ENCODE results near the gene IRF6. TPM values are rescaled to one million over a fixed set of nuclear protein-coding genes. Genes with fewer than 3 reads are reported as not detected.
A peak's percentile ranks its signal among the peaks of the same experiment; 100 is the strongest.

Gene IRF6
- total RNA-seq, 5 donors from 2014 or later (not counting 1 experiment from before 2014, with no cell fraction given) = 0.16 to 2.6 (median 1.0) TPM

DNA sequence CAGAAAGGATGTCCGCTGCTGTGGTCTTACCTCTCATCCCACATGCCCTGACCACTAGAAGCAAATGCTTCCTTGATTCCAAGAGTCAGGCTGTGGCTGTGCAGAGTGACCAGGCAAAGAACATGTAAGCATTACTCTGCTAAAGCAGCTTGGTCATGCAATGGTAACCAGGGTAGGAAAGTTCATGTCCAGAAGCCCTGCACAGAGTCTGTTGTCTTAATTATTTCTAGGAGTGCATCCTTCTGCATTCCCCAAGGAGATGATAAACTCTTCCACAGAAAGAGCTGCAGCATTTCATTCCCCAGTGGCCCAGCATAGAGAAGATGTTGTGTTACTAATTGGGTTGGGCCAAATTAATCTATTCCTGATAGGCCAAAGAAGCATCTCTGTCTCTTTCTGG, 11.7 kb upstream of the IRF6 start:
- Mint-ChIP-seq H3K36me3 (no peaks in the 10 kb centered on the region), H3K27me3 (peaks cover 18 to 27% of the 10 kb centered on the region in 2 donors), H3K9me3 (peaks cover 0 to 3% (median 0%) of the 10 kb centered on the region in 3 donors), H3K27ac (no peak overlapping the region), H3K4me3 (no peak overlapping the region), H3K4me1 (peaks cover 2 to 13% (median 6%) of the 10 kb centered on the region in 3 donors)
- Histone ChIP-seq H3K27ac (ENCODE audit: low read length) (no peak overlapping the region), H3K4me3 (ENCODE audit: control insufficient read depth in 1 of 2, extremely low read depth in 1 of 2, low read length in 1 of 2) (no peak overlapping the region), H3K9me3 (no peaks in the 10 kb centered on the region), H3K36me3 (ENCODE audit: control insufficient read depth in 2 of 2, extremely low read depth in 1 of 2, insufficient read depth in 1 of 2, low read length in 1 of 2) (no peaks in the 10 kb centered on the region), H3K4me1 (ENCODE audit: control insufficient read depth in 1 of 2, extremely low read depth in 1 of 2, insufficient read depth in 2 of 2, low read length in 2 of 2) (peaks cover 0 to 4% of the 10 kb centered on the region in 2 experiments), H3K27me3 (replicated peaks in 1 of 2; ENCODE audit: control insufficient read depth in 2 of 2, extremely low read depth in 1 of 2, insufficient read depth in 2 of 2, low read length in 1 of 2) (peaks cover 0 to 13% of the 10 kb centered on the region in 2 experiments)
- no peak for DNase-seq
- ChIA-PET POLR2A (no interaction called here), CTCF (no interaction called here)
- ATAC-seq (replicated peaks in 1 of 4) = no peak
- WGBS (ENCODE audit: insufficient coverage) = 100% methylated on average over 1 of the region's 1 CpG

DNA sequence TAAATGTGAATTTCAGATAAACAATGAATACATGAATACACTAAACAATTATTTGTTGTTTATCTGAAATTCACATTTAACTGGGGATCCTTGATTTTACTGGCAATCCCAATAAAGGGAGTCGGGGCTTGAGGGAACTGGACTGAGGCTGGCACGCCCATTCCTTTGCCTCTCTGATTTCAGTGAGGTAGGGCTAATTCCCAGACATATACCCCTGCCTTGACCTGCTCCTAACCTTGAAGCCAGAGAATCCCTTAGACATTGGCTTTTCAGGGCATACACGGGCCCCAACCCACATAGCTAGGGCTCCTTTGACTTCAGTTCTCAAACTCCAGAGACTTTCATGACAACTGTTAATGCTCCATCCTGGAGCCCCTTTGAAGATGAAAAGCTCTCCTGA, 11.0 kb upstream of the IRF6 start:
- 80% methylated on average over 1 of the region's 3 CpGs for WGBS (ENCODE audit: insufficient coverage)
- peaks cover 0 to 7% of the 10 kb centered on the region in 2 experiments for H3K27me3 ChIP-seq (replicated peaks in 1 of 2; ENCODE audit: control insufficient read depth in 2 of 2, extremely low read depth in 1 of 2, insufficient read depth in 2 of 2, low read length in 1 of 2)
- ChIA-PET POLR2A (no interaction called here), CTCF (no interaction called here)
- no peak overlapping the region for H3K4me3 Mint-ChIP-seq
- DNase-seq = no peak
- no peaks in the 10 kb centered on the region for H3K36me3 ChIP-seq (ENCODE audit: control insufficient read depth in 2 of 2, extremely low read depth in 1 of 2, insufficient read depth in 1 of 2, low read length in 1 of 2)
- H3K4me1 Mint-ChIP-seq = peaks cover 0 to 12% (median 6%) of the 10 kb centered on the region in 3 donors
- no peak overlapping the region for H3K27ac Mint-ChIP-seq
- H3K27ac ChIP-seq (ENCODE audit: low read length) = no peak overlapping the region
- no peaks in the 10 kb centered on the region for H3K9me3 ChIP-seq
- H3K4me3 ChIP-seq (ENCODE audit: control insufficient read depth in 1 of 2, extremely low read depth in 1 of 2, low read length in 1 of 2) = no peak overlapping the region
- H3K4me1 ChIP-seq (ENCODE audit: control insufficient read depth in 1 of 2, extremely low read depth in 1 of 2, insufficient read depth in 2 of 2, low read length in 2 of 2) = peaks cover 0 to 4% of the 10 kb centered on the region in 2 experiments
- H3K36me3 Mint-ChIP-seq = no peaks in the 10 kb centered on the region
- H3K9me3 Mint-ChIP-seq = peaks cover 0 to 3% (median 0%) of the 10 kb centered on the region in 3 donors
- no peak for ATAC-seq (replicated peaks in 1 of 4)
- peaks cover 16 to 24% of the 10 kb centered on the region in 2 donors for H3K27me3 Mint-ChIP-seq

GRCh38 chr1:209815931-209816341, 10.0 kb upstream of the IRF6 start:
- peaks cover 10 to 16% of the 10 kb centered on the region in 2 donors for H3K27me3 Mint-ChIP-seq
- H3K36me3 Mint-ChIP-seq = no peaks in the 10 kb centered on the region
- POLR2A ChIA-PET = interaction anchor here in 1 of 2 donors (0.6 kb wide), 1 partner anchor 70 kb away, joined by 3 read pairs; no protein-coding TSS in a partner anchor

DNA sequence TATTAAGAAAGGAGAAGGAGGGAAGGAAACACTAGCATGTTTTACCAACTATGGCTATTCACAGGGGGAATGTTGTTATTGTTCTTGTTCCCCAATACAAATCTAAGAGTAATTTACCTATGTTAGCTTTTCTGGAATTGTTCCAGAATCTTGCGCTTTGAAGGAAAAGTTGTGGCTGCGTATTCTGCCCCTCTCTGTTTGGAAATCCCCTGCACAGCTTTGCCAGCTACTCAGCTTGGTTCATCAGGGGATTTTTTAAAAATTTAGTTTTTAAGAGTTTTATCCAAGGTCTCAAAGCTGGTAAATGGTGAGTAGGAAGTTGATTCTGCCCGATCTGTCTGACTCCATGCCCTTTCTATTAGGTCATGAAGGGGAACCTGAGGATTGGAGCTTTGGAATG, 9.5 kb upstream of the IRF6 start:
- ATAC-seq (replicated peaks in 1 of 4) (peak in 1 of 4 experiments; percentile 65), DNase-seq (peak in 1 of 35 experiments; percentile 54)
- Mint-ChIP-seq H3K36me3 (no peaks in the 10 kb centered on the region), H3K27ac (no peak overlapping the region), H3K9me3 (peaks cover 0 to 3% (median 0%) of the 10 kb centered on the region in 3 donors), H3K4me3 (no peak overlapping the region), H3K4me1 (peaks cover 0 to 12% (median 6%) of the 10 kb centered on the region in 3 donors), H3K27me3 (peaks cover 6 to 12% of the 10 kb centered on the region in 2 donors)
- WGBS (ENCODE audit: insufficient coverage) = 81% methylated on average over 2 of the region's 3 CpGs
- no peak overlapping the region for H3K27ac ChIP-seq (ENCODE audit: low read length)
- no peaks in the 10 kb centered on the region for H3K9me3 ChIP-seq
- no peaks in the 10 kb centered on the region for H3K36me3 ChIP-seq (ENCODE audit: control insufficient read depth in 2 of 2, extremely low read depth in 1 of 2, insufficient read depth in 1 of 2, low read length in 1 of 2)
- H3K4me1 ChIP-seq (ENCODE audit: control insufficient read depth in 1 of 2, extremely low read depth in 1 of 2, insufficient read depth in 2 of 2, low read length in 2 of 2) = peaks cover 0 to 4% of the 10 kb centered on the region in 2 experiments
- CTCF ChIA-PET = interaction anchor here (1.0 to 1.7 kb wide), 3 partner anchors 9 to 47 kb away, joined by 3 to 7 read pairs (median 5); partner anchors contain the start of gene UTP25 (in 1 of the 2)
- H3K4me3 ChIP-seq (ENCODE audit: control insufficient read depth in 1 of 2, extremely low read depth in 1 of 2, low read length in 1 of 2) = no peak overlapping the region
- no peaks in the 10 kb centered on the region for H3K27me3 ChIP-seq (replicated peaks in 1 of 2; ENCODE audit: control insufficient read depth in 2 of 2, extremely low read depth in 1 of 2, insufficient read depth in 2 of 2, low read length in 1 of 2)
- POLR2A ChIA-PET = interaction anchor here in 1 of 2 donors (0.6 kb wide), 1 partner anchor 70 kb away, joined by 3 read pairs; no protein-coding TSS in a partner anchor

More at GRCh38 chr1:209815931-209816341, 10.0 kb upstream of the IRF6 start:
- DNase-seq = no peak
- no peaks in the 10 kb centered on the region for H3K27me3 ChIP-seq (replicated peaks in 1 of 2; ENCODE audit: control insufficient read depth in 2 of 2, extremely low read depth in 1 of 2, insufficient read depth in 2 of 2, low read length in 1 of 2)
- no peaks in the 10 kb centered on the region for H3K9me3 ChIP-seq
- WGBS (ENCODE audit: insufficient coverage) = 86% methylated on average over 5 of the region's 6 CpGs
- H3K4me1 ChIP-seq (ENCODE audit: control insufficient read depth in 1 of 2, extremely low read depth in 1 of 2, insufficient read depth in 2 of 2, low read length in 2 of 2) = peaks cover 0 to 4% of the 10 kb centered on the region in 2 experiments
- no peak overlapping the region for H3K4me3 Mint-ChIP-seq
- no peak for ATAC-seq (replicated peaks in 1 of 4)
- peaks cover 0 to 12% (median 6%) of the 10 kb centered on the region in 3 donors for H3K4me1 Mint-ChIP-seq
- peaks cover 0 to 3% (median 0%) of the 10 kb centered on the region in 3 donors for H3K9me3 Mint-ChIP-seq
- H3K4me3 ChIP-seq (ENCODE audit: control insufficient read depth in 1 of 2, extremely low read depth in 1 of 2, low read length in 1 of 2) = no peak overlapping the region
- H3K27ac Mint-ChIP-seq = no peak overlapping the region
- no peaks in the 10 kb centered on the region for H3K36me3 ChIP-seq (ENCODE audit: control insufficient read depth in 2 of 2, extremely low read depth in 1 of 2, insufficient read depth in 1 of 2, low read length in 1 of 2)
- CTCF ChIA-PET = interaction anchor here (1.0 to 1.7 kb wide), 3 partner anchors 9 to 47 kb away, joined by 3 to 7 read pairs (median 5); partner anchors contain the start of gene UTP25 (in 1 of the 2)
- H3K27ac ChIP-seq (ENCODE audit: low read length) = no peak overlapping the region

DNA sequence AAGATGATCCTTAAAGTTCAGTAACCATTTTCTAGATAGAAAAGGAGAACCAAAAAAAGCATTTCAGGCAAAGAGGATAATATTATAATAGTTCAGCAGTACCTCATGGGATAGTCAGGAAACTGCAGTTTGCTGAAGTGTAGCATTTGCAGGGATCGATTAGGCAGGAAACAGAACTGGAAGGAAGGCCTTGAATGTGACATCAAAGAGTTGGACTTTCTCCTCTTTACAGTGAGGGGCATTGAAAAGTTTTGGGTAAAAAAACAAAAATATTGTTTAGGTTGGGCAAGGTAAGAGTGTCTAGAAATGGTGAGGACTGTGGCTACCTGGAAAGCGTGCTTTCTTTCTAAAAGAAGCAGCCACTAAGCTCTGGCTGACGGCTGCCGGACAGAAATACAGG, 8.0 kb upstream of the IRF6 start:
- Histone ChIP-seq H3K4me3 (ENCODE audit: control insufficient read depth in 1 of 2, extremely low read depth in 1 of 2, low read length in 1 of 2) (no peak overlapping the region), H3K27me3 (replicated peaks in 1 of 2; ENCODE audit: control insufficient read depth in 2 of 2, extremely low read depth in 1 of 2, insufficient read depth in 2 of 2, low read length in 1 of 2) (no peaks in the 10 kb centered on the region), H3K9me3 (no peaks in the 10 kb centered on the region), H3K4me1 (ENCODE audit: control insufficient read depth in 1 of 2, extremely low read depth in 1 of 2, insufficient read depth in 2 of 2, low read length in 2 of 2) (peaks cover 0 to 4% of the 10 kb centered on the region in 2 experiments), H3K36me3 (ENCODE audit: control insufficient read depth in 2 of 2, extremely low read depth in 1 of 2, insufficient read depth in 1 of 2, low read length in 1 of 2) (no peaks in the 10 kb centered on the region), H3K27ac (ENCODE audit: low read length) (no peak overlapping the region)
- ChIA-PET POLR2A (no interaction called here), CTCF (interaction anchor here in 1 of 2 donors (1.7 kb wide), 1 partner anchor 11 kb away, joined by 7 read pairs; no protein-coding TSS in a partner anchor)
- DNase-seq = no peak
- ATAC-seq (replicated peaks in 1 of 4) = no peak
- Mint-ChIP-seq H3K4me1 (peaks cover 0 to 12% (median 6%) of the 10 kb centered on the region in 3 donors), H3K4me3 (no peak overlapping the region), H3K27ac (no peak overlapping the region), H3K9me3 (peaks cover 0 to 3% (median 0%) of the 10 kb centered on the region in 3 donors), H3K36me3 (no peaks in the 10 kb centered on the region), H3K27me3 (peaks cover 5 to 7% of the 10 kb centered on the region in 2 donors)
- 71% methylated on average over 1 of the region's 4 CpGs for WGBS (ENCODE audit: insufficient coverage)

DNA sequence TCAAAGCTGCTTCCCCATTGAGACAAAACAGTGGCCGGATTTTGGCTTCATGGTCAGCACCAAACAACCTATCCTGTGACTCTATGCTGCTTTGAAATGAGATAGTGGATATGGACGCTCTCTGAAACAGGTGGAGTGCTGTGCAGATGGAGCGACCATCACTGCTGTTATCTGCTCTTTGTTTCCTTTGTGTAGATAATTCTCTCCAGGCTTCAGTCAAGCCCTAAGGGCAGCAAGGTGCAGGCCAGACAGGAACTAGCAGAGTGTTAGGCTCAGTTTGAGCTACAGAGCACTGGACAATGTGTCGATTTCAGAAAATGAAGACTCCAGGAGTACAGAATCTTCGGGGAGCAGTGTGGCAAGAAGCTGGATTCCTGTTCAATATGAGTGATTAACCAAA, 4.8 kb upstream of the IRF6 start:
- Mint-ChIP-seq H3K27ac (no peak overlapping the region), H3K4me1 (peaks cover 6 to 15% (median 12%) of the 10 kb centered on the region in 3 donors), H3K9me3 (peaks cover 0 to 3% (median 0%) of the 10 kb centered on the region in 3 donors), H3K27me3 (no peaks in the 10 kb centered on the region), H3K4me3 (no peak overlapping the region), H3K36me3 (no peaks in the 10 kb centered on the region)
- H3K27me3 ChIP-seq (replicated peaks in 1 of 2; ENCODE audit: control insufficient read depth in 2 of 2, extremely low read depth in 1 of 2, insufficient read depth in 2 of 2, low read length in 1 of 2) = peaks cover 0 to 9% of the 10 kb centered on the region in 2 experiments
- H3K4me1 ChIP-seq (ENCODE audit: control insufficient read depth in 1 of 2, extremely low read depth in 1 of 2, insufficient read depth in 2 of 2, low read length in 2 of 2) = peaks cover 2 to 7% of the 10 kb centered on the region in 2 experiments
- ATAC-seq (replicated peaks in 1 of 4) (no peak), DNase-seq (no peak)
- 85% methylated on average over 2 of the region's 5 CpGs for WGBS (ENCODE audit: insufficient coverage)
- ChIA-PET POLR2A (no interaction called here), CTCF (interaction anchor here (0.7 to 1.8 kb wide), 3 partner anchors 10 to 17 kb away, joined by 3 to 11 read pairs (median 9); partner anchors contain the start of gene UTP25 (in 1 of the 2))
- H3K36me3 ChIP-seq (ENCODE audit: control insufficient read depth in 2 of 2, extremely low read depth in 1 of 2, insufficient read depth in 1 of 2, low read length in 1 of 2) = no peaks in the 10 kb centered on the region
- no peaks in the 10 kb centered on the region for H3K9me3 ChIP-seq
- no peak overlapping the region for H3K27ac ChIP-seq (ENCODE audit: low read length)
- H3K4me3 ChIP-seq (ENCODE audit: control insufficient read depth in 1 of 2, extremely low read depth in 1 of 2, low read length in 1 of 2) = no peak overlapping the region
